GM23338 (cell line): Measurements from ENCODE around the gene MYLK4. TPM values are rescaled to one million over a fixed set of nuclear protein-coding genes. Genes with fewer than 3 reads are reported as not detected.

Source experiments
- ATAC-seq: fragments of 200-7000 bp; cut with Tn5 transposase; 3 replicates; pipeline ENCODE4 v1.9.1; 2020
- DNase-seq: peaks from one replicate; pipeline ENCODE4 v3.0.0-alpha.2; 2015; ENCODE audit warnings: low spot score
- H2AFZ ChIP-seq: fragments of 200-600 bp; sonication (generic); 2 replicates; pipeline ENCODE4 v1.8.0; 2016; ENCODE audit warnings: antibody characterized with exemption, mild to moderate bottlenecking, moderate library complexity
- H3F3A ChIP-seq: fragments of 200-600 bp; sonication (generic); replicated peaks from 2 replicates; pipeline ENCODE4 v1.8.0; 2017; ENCODE audit warnings: antibody characterized with exemption, mixed run types, low read depth
- H3K27ac ChIP-seq: fragments of 200-600 bp; sonication (generic); 2 replicates; pipeline ENCODE4 v1.6.1; 2016; ENCODE audit warnings: low read depth
- H3K27me3 ChIP-seq: fragments of 200-600 bp; sonication (generic); 2 replicates; pipeline ENCODE4 v1.8.0; 2016; ENCODE audit warnings: mild to moderate bottlenecking, mixed run types, moderate library complexity; ENCODE audit not compliant: insufficient read depth
- H3K36me3 ChIP-seq: fragments of 200-600 bp; sonication (generic); 2 replicates; pipeline ENCODE4 v1.8.0; 2016; ENCODE audit warnings: mild to moderate bottlenecking; ENCODE audit not compliant: insufficient read depth
- H3K4me1 ChIP-seq: fragments of 200-600 bp; sonication (generic); 2 replicates; pipeline ENCODE4 v1.8.0; 2016; ENCODE audit warnings: mild to moderate bottlenecking, moderate library complexity; ENCODE audit not compliant: insufficient read depth
- H3K4me2 ChIP-seq: fragments of 200-600 bp; sonication (generic); 2 replicates; pipeline ENCODE4 v1.7.1; 2017; ENCODE audit warnings: mixed run types
- H3K4me3 ChIP-seq: fragments of 200-600 bp; sonication (generic); 2 replicates; pipeline ENCODE4 v1.6.1; 2016; ENCODE audit warnings: mixed run types
- H3K79me2 ChIP-seq: fragments of 200-600 bp; sonication (generic); replicated peaks from 2 replicates; pipeline ENCODE4 v1.8.0; 2017; ENCODE audit warnings: mild to moderate bottlenecking; ENCODE audit not compliant: insufficient read depth
- H3K9me2 ChIP-seq: fragments of 200-600 bp; sonication (generic); 2 replicates; pipeline ENCODE4 v1.8.0; 2017; ENCODE audit not compliant: insufficient read depth
- H4K20me1 ChIP-seq: fragments of 200-600 bp; sonication (generic); replicated peaks from 2 replicates; pipeline ENCODE4 v1.8.0; 2017; ENCODE audit warnings: mild to moderate bottlenecking; ENCODE audit not compliant: insufficient read depth
- H3K27ac Mint-ChIP-seq: 2 replicates; pipeline ENCODE4 v1.8.0; 2020; ENCODE audit warnings: inconsistent platforms, mild to moderate bottlenecking, moderate library complexity, mixed read lengths
- H3K27me3 Mint-ChIP-seq: 3 replicates; pipeline ENCODE4 v1.8.0; 2022; ENCODE audit warnings: low read depth, mild to moderate bottlenecking, moderate library complexity, mixed read lengths, inconsistent platforms; ENCODE audit not compliant: insufficient read depth, poor library complexity
- H3K36me3 Mint-ChIP-seq: 3 replicates; pipeline ENCODE4 v1.8.0; 2021; ENCODE audit warnings: low read depth, mild to moderate bottlenecking, inconsistent platforms, moderate library complexity, mixed read lengths
- H3K4me1 Mint-ChIP-seq: 3 replicates; pipeline ENCODE4 v1.8.0; 2020; ENCODE audit warnings: mild to moderate bottlenecking, inconsistent platforms, mixed read lengths
- H3K4me3 Mint-ChIP-seq: 3 replicates; pipeline ENCODE4 v1.8.0; 2021; ENCODE audit warnings: moderate library complexity, mild to moderate bottlenecking, inconsistent platforms, mixed read lengths
- H3K9me3 Mint-ChIP-seq: 3 replicates; pipeline ENCODE4 v1.8.0; 2020; ENCODE audit warnings: moderate library complexity, mild to moderate bottlenecking, inconsistent platforms, mixed read lengths
- CREB1 ChIP-seq: fragments of 250-450 bp; sonication (Bioruptor Pico); IDR thresholded peaks from 2 replicates; pipeline ENCODE4 v1.5.0; 2020; ENCODE audit warnings: low read depth, mild to moderate bottlenecking, moderate library complexity
- CTCF ChIP-seq, 2 experiments: fragments of 200-600 bp in 1 of 2; sonication (generic) in 1 of 2; conservative IDR thresholded peaks; 2 replicates each; pipeline versions ENCODE4 v1.5.1 to v1.6.1; 2016 to 2017; ENCODE audit warnings: antibody characterized with exemption in 2 of 2, low read depth in 2 of 2, mild to moderate bottlenecking in 2 of 2, moderate library complexity in 1 of 2
- ETS1 ChIP-seq: IDR thresholded peaks from 2 replicates; pipeline ENCODE4 v1.6.1; 2016; ENCODE audit warnings: antibody characterized with exemption
- EZH2 ChIP-seq: fragments of 200-600 bp; sonication (generic); IDR thresholded peaks from one replicate; pipeline ENCODE4 v1.8.0; 2017; ENCODE audit warnings: antibody characterized with exemption, mild to moderate bottlenecking, low read depth; ENCODE audit not compliant: unreplicated experiment
- EZH2phosphoT487 ChIP-seq: fragments of 200-600 bp; sonication (generic); IDR thresholded peaks from one replicate; pipeline ENCODE4 v1.8.1; 2018; ENCODE audit warnings: antibody characterized with exemption; ENCODE audit not compliant: unreplicated experiment
- JUNB ChIP-seq: IDR thresholded peaks from one replicate; pipeline ENCODE4 v1.6.1; 2016; ENCODE audit warnings: antibody characterized with exemption; ENCODE audit not compliant: unreplicated experiment
- NANOG ChIP-seq: IDR thresholded peaks from 2 replicates; pipeline ENCODE4 v1.6.1; 2016; ENCODE audit warnings: antibody characterized with exemption, borderline replicate concordance
- POLR2AphosphoS5 ChIP-seq: IDR thresholded peaks from 2 replicates; pipeline ENCODE4 v1.6.1; 2016; ENCODE audit warnings: antibody characterized with exemption, low read depth
- REST ChIP-seq: IDR thresholded peaks from one replicate; pipeline ENCODE4 v1.6.1; 2018; ENCODE audit warnings: antibody characterized with exemption; ENCODE audit not compliant: unreplicated experiment
- STAT1 ChIP-seq: IDR thresholded peaks from one replicate; pipeline ENCODE4 v1.6.1; 2016; ENCODE audit warnings: antibody characterized with exemption; ENCODE audit not compliant: unreplicated experiment
- ZNF114 ChIP-seq: fragments of 250-450 bp; sonication (Bioruptor Pico); IDR thresholded peaks from 2 replicates; pipeline ENCODE4 v1.5.0; 2020; ENCODE audit warnings: mild to moderate bottlenecking, moderate library complexity
- ZNF331 ChIP-seq: fragments of 250-450 bp; sonication (Bioruptor Pico); IDR thresholded peaks from 2 replicates; pipeline ENCODE4 v1.5.0; 2020; ENCODE audit warnings: low read depth, mild to moderate bottlenecking, moderate library complexity
- ZNF462 ChIP-seq: fragments of 250-450 bp; sonication (Bioruptor Pico); IDR thresholded peaks from 2 replicates; pipeline ENCODE4 v1.5.0; 2020; ENCODE audit warnings: mild to moderate bottlenecking, moderate library complexity
- polyA plus RNA-seq: library from polyadenylated mRNA; unstranded; fragments of >200 nt; fragmentation: Nextera tagmentation; extraction: Ambion mirVana; gene quantifications from 2 replicates; pipeline ENCODE4 v1.2.1, GENCODE V29; 2016
- total RNA-seq: library from RNA; depleted of rRNA; stranded (reverse); fragments of >200 nt; shearing (Covaris generic); gene quantifications from 2 replicates; pipeline ENCODE4 v1.2.3, GENCODE V29; 2014

The MYLK4 gene
- total and polyA plus RNA-seq, 2 experiments from 2014 or later: 0.03 to 0.17 TPM

GRCh38 chr6:2643130-2643529, 107.6 kb downstream of the MYLK4 start:
- Histone ChIP-seq H4K20me1 (no peaks in the 10 kb centered on the region), H3K4me2 (no peak overlapping the region), H3K4me1 (peaks cover 9% of the 10 kb centered on the region), H3K27me3 (no peaks in the 10 kb centered on the region), H3K4me3 (no peak overlapping the region), H3K27ac (no peak overlapping the region), H3K9me2 (no peaks in the 10 kb centered on the region; the same call in 1 of the 2 replicates), H3K79me2 (no peaks in the 10 kb centered on the region), H2AFZ (no peak overlapping the region), H3K36me3 (no peaks in the 10 kb centered on the region), H3F3A (no peaks in the 10 kb centered on the region)
- H3K9me3 Mint-ChIP-seq: 0 out of 3 replicates have a peak, but pooled peaks cover 3% of the 10 kb centered on the region
- H3K27ac Mint-ChIP-seq: no peak overlapping the region
- DNase-seq: no peak
- no peak overlapping the region for H3K4me3 Mint-ChIP-seq
- no peak for ATAC-seq
- H3K36me3 Mint-ChIP-seq: no peaks in the 10 kb centered on the region; the same call in 2 of the 3 replicates
- peaks cover 28% of the 10 kb centered on the region for H3K4me1 Mint-ChIP-seq
- TF ChIP-seq ZNF114 (no peak), CREB1 (CRISPR knock-in tag) (no peak), ZNF331 (no peak), ZNF462 (CRISPR knock-in tag) (no peak), JUNB (no peak), CTCF (conservative IDR thresholded peaks at IDR 0.05; ENCODE audit: low read depth in 2 of 2) (no peak), STAT1 (no peak), REST (no peak), NANOG (no peak), EZH2 (no peak), POLR2AphosphoS5 (no peak), ETS1 (no peak), EZH2phosphoT487 (no peak)
- H3K27me3 Mint-ChIP-seq: peaks cover 5% of the 10 kb centered on the region
